SHP77 (cell line): ENCODE data around the gene DUS2.
"Not testable (repeated sequence)": the region's sequence is repeated elsewhere in the genome, so short reads cannot be mapped to it uniquely, and the experiment has no call there.

Experiments used
- DNase-seq, 2 experiments: peaks; one replicate each; lab custom pipeline; 2025; lab: John Stamatoyannopoulos, UW

The DUS2 gene

DNA sequence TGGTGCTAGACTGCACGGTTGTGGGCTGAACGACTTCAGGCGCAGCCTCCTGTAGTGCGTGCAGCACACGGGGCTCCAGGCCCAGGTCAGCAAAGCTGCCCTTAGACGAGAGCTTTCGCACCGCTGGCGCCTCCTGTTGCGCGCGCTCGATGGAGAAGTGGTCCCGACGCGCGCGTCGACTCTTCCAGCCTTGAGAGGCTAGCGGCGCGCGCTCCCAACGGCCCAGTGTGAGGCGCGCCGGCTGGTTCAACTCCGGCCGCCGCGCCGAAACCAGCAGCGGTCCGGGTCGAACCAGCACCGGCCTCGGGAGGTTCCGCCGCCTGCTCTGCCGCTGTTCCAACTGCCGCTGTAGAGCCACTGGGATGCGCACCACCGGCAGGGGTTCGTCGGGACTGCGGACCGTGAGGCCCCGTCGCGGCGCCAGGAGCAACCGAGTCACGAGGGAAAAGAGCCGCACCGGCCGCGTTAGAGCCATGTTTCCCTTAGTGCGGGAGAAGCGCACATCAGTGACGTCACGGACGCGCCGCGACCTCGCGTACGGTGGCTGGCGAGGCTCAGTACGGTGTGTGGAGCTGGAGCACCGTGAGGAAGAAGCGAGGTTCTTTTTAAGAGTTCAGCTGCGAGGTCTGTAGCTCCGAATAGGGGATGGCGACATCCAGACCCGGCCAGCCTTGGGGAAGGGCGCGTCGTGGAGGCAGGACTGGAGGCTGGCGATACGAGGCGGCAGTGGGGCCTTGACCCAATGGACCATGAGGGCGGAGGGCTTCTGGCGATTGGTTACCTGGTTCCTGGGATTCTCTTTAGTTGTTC, at the start of gene DUS2, which contains the start of gene DDX28:
DUS2 (plus strand) TSS at position 557 of the 810 bp plus-strand sequence. CDS start 14,740 bp downstream, outside the sequence.
DDX28 (minus strand) TSS at position 505 of the 810 bp plus-strand sequence; CDS start at position 475, 30 bp downstream.
- peak; percentile 76 to 80 for DNase-seq

DNA sequence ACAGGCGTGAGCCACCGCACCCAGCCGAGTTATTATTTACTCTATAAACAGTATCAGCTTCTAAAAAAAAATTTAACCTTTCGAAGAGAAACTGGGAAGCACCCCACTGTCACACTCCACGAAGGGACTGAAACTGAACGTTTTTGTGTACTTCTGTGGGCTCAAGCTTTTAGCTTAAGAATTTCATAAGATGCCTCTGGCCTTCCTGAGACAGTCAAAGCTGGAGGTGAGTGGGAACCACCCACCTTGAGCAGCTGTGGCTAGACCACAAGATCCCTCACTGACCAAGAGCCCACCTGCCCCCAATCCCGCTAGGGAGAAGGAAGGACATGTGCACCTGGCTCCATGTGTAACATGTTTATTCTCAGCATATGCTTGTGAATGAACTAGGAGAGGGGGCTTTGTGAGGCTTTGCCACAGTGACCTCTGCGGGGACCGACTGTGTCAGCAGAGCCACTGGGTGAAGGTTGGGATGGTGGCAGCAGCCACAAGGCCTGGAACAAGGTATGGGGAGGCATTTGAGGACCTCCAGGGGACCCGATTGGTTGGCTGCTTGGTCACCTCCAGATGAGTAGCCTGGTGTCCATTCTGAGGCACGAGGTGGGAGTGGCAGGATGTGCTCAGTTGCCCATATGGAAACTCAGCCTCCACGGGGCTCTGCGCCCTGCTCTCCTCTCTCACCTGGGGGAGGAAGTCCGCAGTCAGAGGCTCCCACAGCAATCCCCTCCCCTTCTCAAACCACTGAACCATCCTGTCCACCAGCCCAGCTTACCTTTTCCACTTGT, 47.6 kb upstream of the DUS2 start:
- no peak for DNase-seq

DNA sequence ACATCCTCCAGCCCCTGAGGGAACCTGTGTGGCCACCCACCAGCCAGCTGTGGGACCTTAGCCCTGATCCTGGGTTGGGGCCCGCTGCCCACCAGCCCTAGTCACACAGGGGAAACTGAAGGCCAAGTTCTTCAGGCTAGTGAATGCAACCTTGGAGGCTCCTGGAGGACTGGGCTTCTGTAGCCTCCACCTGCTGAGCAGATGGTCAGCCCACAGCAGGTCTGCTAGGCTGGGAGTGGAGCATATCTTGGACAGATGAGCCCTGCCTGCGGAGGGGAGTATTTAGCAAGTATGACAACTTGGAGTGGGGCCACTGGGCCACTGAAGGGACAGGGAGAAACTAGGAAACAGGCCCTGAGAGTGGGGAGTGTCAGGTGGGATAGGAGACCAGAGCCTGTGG, 46.9 kb upstream of the DUS2 start:
- no peak for DNase-seq

DNA sequence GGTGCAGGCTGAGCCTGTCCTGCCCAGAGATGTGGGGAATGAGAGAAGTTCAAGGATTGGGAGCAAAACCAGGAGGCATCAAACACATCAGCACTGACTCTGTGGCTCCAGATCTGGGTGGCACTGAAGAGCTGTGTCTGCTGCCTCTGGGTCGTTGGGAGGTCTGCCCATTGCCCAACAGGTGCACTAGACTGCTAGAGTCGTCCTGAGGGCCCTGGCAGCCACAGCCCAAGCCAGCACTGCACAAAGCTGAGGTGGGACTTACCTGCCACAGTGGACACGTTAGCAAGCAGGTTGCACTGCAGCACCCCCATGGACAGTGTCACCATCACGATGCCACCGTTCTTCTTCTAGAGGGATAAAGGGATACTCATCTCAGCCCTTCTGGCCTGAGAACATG, 46.1 kb upstream of the DUS2 start:
- DNase-seq = no peak

GRCh38 chr16:67977469-67978227, 45.4 kb upstream of the DUS2 start:
- no peak for DNase-seq

DNA sequence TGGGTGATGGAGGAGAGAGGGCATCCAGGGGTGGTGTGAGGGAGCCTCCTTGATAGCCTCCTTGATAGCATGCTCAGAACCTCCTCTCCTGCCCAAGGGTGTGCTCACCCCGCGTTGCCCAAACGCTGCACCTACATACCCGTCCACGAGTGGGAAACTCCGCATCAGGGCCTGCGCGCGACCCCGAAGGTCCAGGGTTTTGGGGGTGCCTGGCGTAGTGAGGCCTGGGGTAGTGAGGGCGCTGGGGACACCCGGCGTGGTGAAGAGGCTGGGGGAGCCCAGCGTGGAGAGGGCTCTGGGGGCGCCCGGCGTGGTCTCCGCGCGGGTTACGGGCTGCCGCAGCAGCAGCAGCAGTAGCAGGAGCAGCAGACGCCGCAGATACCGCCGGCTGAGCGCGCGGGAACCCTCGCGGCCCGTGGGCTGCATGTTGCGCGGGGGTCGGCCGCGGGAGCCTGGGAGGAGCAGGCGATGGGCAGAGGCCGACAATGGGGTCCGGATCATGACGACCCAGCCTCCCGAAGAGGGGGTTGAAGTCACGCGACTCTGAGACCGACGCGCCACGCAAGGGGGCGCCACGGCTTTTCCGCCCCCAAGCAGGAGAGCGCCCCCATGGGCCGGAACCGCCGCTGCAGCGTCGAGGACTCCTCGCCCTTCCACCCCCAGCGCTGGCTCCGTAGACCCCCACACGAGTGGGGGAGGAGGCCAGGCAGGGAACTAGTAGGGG, 43.0 kb upstream of the DUS2 start, which contains the start of gene DPEP3:
DPEP3 (minus strand) TSS at position 545 of the 724 bp plus-strand sequence; CDS start at position 426, 119 bp downstream.
- no peak for DNase-seq

DNA sequence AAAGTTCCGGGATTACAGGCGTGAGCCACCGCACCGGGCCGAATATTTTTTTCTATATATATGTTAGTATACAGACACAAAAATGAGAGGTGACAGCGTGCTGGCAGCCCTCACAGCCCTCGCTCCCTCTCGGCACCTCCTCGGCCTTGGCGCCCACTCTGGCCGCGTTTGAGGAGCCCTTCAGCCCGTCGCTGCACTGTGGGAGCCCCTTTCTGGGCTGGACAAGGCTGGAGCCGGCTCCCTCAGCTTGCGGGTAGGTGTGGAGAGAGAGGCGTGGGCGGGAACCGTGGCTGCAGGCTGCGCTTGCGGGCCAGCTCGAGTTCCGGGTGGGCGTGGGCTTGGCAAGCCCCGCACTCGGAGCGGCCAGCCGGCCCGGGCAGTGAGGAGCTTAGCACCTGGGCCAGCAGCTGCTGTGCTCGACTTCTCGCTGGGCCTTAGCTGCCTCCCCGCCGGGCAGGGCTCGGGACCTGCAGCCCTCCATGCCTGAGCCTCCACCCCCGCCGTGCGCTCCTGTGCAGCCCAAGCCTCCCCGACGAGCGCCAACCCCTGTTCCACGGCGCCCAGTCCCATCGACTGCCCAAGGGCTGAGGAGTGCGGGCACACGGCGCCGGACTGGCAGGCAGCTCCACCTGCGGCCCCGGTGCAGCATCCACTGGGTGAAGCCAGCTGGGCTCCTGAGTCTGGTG, 40.9 kb upstream of the DUS2 start:
- no peak for DNase-seq

DNA sequence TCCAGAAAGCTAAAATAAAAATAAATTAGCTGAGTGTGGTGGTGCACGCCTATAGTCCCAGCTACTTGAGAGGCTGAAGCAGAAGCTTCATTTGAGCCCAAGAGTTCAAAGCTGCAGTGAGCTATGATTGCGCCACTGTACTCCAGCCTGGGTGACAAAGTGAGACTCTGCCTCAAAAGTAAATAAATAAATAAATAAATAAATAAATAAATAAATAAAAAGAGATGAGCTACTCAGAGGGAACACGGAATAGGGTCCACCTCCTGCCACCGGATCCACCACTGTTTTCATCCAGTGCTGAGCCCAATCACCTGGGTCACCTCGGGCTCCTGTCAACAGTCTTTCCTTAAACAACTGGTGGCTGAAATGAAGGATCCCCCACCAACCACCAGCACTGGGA, 36.1 kb upstream of the DUS2 start:
- no peak for DNase-seq

DNA sequence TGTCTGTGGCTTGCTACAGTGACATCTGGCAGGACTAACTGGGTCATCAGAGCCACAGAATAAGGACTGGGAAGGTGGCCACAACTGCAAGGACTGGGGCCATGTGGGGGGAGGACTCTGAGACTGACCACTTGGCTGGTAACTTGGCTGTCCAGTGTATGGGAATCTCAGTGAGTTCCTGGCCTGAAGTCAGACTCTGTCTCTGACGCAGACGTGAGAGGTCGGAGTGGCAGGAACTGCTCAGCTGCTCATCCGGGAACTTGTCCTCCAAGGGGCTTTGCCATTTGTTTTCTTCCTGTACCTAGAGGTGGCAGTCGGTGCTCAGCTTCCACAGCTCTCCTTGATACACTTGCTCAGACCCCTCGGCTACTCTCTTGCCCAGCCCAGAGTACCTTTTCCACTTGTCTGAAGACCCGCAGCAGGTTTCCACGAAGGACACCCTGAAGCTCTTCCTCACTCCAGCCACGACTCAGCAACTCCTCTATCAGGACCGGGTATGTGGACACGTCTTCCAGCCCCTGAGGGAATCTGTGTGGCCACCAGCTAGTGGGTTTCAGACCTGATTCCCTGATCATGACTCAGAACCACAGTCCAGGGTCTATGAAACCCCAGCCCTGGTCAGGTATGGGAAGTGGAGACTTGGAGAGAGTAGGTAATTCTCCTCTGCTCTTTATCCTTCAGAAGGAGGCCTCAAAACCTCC, 35.5 kb upstream of the DUS2 start:
- DNase-seq = no peak

DNA sequence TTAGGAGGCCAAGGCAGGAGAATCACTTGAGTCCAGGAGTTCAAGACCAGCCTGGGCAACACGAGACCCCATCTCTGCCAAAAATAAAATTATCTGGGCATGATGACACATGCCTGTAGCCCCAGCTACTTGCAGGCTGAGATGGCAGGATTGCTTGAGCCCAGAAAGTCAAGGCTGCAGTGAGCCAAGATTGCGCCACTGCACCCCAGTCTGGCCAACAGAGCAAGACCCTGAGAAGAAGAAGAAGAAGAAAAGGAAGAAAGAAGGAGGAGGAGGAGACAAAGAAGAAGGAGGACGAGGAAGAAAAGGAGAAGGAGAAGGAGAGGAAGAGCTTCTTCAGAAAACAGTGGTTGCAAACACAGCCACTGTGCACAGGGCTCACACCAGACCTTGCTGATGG, 34.4 kb upstream of the DUS2 start:
- DNase-seq = no peak

GRCh38 chr16:67989322-67990017, 33.6 kb upstream of the DUS2 start:
- DNase-seq = no peak

- DNase-seq = no peak
Observed at GRCh38 chr16:67990018-67990386, 33.1 kb upstream of the DUS2 start.

DNA sequence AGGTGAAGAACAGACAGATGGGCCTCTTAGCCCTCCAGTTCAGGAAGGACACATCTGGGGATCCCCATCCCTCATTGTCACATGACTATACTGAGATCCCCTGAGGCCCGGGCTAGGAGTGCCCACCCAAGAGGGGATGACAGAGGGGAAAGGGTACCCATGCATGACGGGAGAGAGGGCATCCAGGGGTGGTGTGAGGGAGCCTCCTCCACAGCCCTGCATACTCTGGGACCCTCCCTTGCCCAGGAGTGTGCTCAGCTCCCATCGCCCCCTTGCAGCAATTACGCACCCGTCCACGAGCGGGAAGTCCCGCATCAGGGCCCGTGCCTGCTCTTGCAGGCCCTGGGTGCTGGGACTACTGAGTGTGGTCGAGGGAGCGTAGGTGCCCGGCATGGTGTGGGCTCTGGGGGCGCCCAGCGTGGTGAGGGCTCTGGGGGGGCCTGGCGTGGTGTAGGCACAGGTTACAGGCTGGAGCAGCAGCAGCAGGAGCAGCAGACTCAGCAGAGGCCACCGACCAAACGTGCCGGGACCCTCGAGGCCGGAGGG, 30.4 kb upstream of the DUS2 start:
- DNase-seq = no peak

DNA sequence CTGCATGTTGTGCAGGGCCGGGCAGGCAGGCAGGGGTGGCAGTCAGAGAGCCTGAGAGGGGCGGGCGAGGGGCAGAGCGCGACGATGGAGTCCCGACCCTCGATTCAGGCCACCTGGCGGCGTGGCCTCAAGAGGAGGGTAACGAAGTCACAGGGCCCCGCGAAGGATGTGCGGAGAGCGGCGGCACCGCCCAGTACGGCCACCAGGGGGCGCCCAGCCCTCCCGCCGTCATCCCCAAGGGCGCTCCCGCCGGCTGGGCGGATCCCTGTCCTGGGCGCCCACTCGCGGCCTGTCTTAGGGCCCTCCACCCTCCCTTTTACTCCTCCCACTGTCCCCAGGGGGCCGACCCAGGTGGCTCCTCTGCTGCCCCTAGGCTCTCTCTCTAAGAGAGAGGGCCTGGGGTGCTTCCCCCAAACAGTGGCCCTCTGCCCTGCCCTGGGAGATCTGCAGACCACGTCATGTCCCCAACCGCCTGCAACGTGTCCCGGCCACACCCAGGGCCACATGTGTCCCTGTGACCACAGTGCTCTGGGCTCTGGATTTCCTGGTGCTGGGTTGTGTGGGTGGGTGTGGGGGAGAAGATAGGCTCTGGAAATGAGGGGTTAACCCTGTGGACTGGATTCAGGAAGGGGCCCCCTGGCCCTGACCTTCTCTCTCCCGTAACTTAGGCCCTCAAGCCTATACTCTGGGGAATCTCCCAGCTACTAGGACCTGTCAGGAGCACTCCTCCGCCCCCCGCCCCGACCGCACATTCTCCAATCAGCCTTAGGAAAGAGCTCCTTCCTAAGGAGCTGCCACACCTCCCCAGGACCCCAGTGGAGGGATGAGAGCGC, 29.7 kb upstream of the DUS2 start:
- peak; percentile 44 to 47 for DNase-seq

DNA sequence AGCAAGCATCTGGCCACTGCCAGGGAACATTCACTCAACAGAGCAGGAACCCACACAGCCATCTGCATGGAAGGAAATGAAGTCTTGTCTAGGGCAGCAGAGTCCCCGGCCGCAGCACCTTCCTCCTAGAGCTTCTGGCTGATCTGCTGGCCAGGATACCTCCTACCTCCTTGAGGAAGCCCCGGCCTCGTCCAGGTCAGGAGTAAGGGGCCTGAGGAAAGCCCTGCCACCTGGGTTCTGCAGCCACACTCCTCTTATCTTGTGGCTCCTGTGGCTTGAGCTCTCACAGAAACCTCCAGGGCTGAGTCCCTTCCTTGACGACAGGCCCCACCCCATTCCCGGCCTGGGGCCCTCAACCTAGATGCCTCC, 29.1 kb upstream of the DUS2 start:
- not testable (repeated sequence) for DNase-seq

DNA sequence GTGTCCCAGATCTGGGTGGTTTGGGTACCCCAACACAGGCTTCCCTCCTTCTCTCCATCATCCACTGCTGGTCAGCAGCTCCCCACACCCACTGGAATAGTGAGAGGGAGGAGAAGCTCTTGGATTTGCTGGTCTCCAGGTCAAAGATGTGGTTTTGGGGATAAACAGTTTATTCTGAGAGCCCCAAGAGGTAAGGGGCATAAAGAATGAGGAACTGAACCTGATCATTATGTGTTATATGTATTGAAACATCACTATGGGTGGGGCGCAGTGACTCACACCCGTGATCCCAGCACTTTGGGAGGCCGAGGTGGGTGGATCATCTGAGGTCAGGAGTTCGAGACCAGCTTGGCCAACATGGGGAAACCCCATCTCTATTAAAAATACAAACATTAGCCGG, 27.7 kb upstream of the DUS2 start:
- no peak for DNase-seq

DNA sequence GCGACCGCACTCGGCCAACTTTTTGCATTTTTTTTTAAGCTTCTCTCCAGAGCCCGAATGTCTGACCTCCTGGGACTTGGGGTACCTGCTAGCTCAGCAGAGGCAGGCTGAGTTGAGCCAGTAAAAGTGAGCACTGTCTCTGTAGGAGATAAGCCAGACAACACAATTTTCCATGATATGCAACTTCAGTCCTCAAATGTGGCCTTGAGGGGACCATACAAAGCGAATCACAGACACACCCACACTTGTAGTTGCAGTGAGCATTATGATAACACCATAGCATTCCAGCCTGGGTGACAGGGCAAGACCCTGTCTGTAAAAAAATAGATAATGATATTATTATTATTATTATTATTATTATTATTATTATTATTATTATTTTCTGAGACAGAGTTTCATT, 26.4 kb upstream of the DUS2 start:
- no peak for DNase-seq

DNA sequence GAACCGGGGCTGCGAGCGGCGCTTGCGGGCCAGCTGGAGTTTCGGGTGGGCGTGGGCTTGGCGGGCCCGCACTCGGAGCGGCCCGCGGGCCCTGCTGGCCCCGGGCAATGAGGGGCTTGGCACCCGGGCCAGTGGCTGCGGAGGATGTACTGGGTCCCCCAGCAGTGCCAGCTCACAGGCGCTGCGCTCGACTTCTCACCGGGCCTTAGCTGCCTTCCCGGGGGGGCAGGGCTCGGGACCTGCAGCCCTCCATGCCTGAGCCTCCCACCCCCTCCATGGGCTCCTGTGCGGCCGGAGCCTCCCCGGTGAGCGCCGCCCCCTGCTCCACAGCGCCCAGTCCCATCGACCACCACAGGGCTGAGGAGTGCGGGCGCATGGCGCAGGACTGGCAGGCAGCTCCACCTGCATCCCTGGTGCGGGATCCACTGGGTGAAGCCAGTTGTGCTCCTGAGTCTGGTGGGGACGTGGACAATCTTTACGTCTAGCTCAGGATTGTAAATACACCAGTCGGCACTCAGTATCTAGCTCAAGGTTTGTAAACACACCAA, 24.8 kb upstream of the DUS2 start:
- DNase-seq = not testable (repeated sequence)
